Gastrocnemius medialis (tissue), 4 donors: ENCODE results near the gene FAM216B.

ENCODE experiments used
- POLR2A ChIP-seq, 2 donors: fragments of 450-650 bp; IDR thresholded peaks; one replicate each; pipeline ENCODE4 v1.6.1; 2017; ENCODE audit warnings: antibody characterized with exemption in 2 of 2, mild to moderate bottlenecking in 2 of 2, moderate library complexity in 2 of 2
- TF ChIP-seq, protein P1 (sequence below), 5 experiments: fragments of 450-650 bp in 3 of 5; fragments of 200-600 bp in 2 of 5; sonication (generic) in 2 of 5; IDR thresholded peaks in 4 of 5; conservative IDR thresholded peaks in 1 of 5; 1 replicate in 4 of 5; 2 replicates in 1 of 5; pipeline ENCODE4 v1.5.1; 2016 to 2019; ENCODE audit warnings: antibody characterized with exemption in 5 of 5, mild to moderate bottlenecking in 3 of 5, moderate library complexity in 3 of 5

DNA sequence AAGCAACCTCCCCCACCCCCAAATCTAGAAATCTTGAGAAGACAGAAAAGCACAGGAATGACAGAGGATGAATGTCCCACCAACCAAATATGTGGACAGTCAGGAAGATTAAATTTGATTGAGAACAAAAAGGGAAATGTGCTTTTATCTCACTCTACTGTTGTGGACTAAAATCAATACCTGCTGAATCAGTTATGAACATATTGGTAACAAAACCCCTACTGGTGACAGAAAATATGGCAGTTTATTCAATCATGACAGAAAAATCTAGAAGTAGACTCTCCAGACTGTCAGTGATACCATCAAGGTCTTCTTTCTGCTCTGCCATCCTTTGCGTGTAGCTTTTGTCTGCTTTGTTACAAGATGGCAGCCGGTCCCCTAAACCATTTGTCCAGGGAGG lies 35.2 kb downstream of the FAM216B start:
- TF ChIP-seq, protein P1, sequence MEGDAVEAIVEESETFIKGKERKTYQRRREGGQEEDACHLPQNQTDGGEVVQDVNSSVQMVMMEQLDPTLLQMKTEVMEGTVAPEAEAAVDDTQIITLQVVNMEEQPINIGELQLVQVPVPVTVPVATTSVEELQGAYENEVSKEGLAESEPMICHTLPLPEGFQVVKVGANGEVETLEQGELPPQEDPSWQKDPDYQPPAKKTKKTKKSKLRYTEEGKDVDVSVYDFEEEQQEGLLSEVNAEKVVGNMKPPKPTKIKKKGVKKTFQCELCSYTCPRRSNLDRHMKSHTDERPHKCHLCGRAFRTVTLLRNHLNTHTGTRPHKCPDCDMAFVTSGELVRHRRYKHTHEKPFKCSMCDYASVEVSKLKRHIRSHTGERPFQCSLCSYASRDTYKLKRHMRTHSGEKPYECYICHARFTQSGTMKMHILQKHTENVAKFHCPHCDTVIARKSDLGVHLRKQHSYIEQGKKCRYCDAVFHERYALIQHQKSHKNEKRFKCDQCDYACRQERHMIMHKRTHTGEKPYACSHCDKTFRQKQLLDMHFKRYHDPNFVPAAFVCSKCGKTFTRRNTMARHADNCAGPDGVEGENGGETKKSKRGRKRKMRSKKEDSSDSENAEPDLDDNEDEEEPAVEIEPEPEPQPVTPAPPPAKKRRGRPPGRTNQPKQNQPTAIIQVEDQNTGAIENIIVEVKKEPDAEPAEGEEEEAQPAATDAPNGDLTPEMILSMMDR (IDR thresholded peaks at IDR 0.05 in 4 of 5, conservative IDR thresholded peaks at IDR 0.05 in 1 of 5) = no peak
- no peak for TF ChIP-seq POLR2A (IDR thresholded peaks at IDR 0.05)
